Suprapubic skin (tissue), 4 donors: Measurements from ENCODE around the gene ETS2. TPM values are rescaled to one million over a fixed set of nuclear protein-coding genes. Genes with fewer than 3 reads are reported as not detected.

Source experiments
- DNase-seq, 2 donors: peaks; one replicate each; pipeline ENCODE4 v3.0.0-alpha.2; 2019; ENCODE audit warnings: low spot score in 2 of 2
- H3K27ac ChIP-seq: fragments of 200-600 bp; sonication (generic); one replicate; pipeline ENCODE4 v1.5.1; 2019
- H3K27me3 ChIP-seq: fragments of 200-600 bp; sonication (generic); one replicate; pipeline ENCODE4 v1.5.1; 2019
- H3K36me3 ChIP-seq: fragments of 200-600 bp; sonication (generic); one replicate; pipeline ENCODE4 v1.5.1; 2019
- H3K4me1 ChIP-seq: fragments of 200-600 bp; sonication (generic); one replicate; pipeline ENCODE4 v1.5.1; 2019
- H3K4me3 ChIP-seq: fragments of 200-600 bp; sonication (generic); one replicate; pipeline ENCODE4 v1.5.1; 2019; ENCODE audit warnings: mild to moderate bottlenecking
- H3K9me3 ChIP-seq: fragments of 200-600 bp; sonication (generic); one replicate; pipeline ENCODE4 v1.5.1; 2019
- CTCF ChIP-seq, 2 donors: fragments of 200-600 bp in 1 of 2; fragments of 450-650 bp in 1 of 2; sonication (generic) in 1 of 2; IDR thresholded peaks; one replicate each; pipeline ENCODE4 v1.5.1; 2016 to 2019; ENCODE audit warnings: antibody characterized with exemption in 2 of 2, mild to moderate bottlenecking in 1 of 2, moderate library complexity in 1 of 2
- EP300 ChIP-seq: sonication (generic); formaldehyde crosslinking; IDR thresholded peaks from one replicate; pipeline ENCODE4 v1.6.1; 2017; ENCODE audit warnings: antibody characterized with exemption
- POLR2A ChIP-seq, 2 donors: fragments of 450-650 bp; IDR thresholded peaks; one replicate each; pipeline ENCODE4 v1.6.1; 2017; ENCODE audit warnings: antibody characterized with exemption in 2 of 2, mild to moderate bottlenecking in 2 of 2, moderate library complexity in 2 of 2
- POLR2AphosphoS5 ChIP-seq, 3 donors: sonication (generic); formaldehyde crosslinking; IDR thresholded peaks; one replicate each; pipeline ENCODE4 v1.6.1; 2017; ENCODE audit warnings: antibody characterized with exemption in 3 of 3
- WGBS: methylation state at CpG from one replicate; pipeline ENCODE4 v1.1.5; 2018; 5-methylcytosine and 5-hydroxymethylcytosine counted together
- total RNA-seq, 4 donors: library from RNA; depleted of rRNA; stranded (reverse); fragments of >200 nt; gene quantifications; one replicate each; pipeline ENCODE4 v1.1.0, GENCODE V29; 2016

ETS2 gene
- total RNA-seq, 4 donors from 2014 or later, result 198 to 510 (median 416) TPM

GRCh38 chr21:38802050-38803026 lies 3.4 kb upstream of the ETS2 start:
- Histone ChIP-seq H3K4me3 (no peak overlapping the region), H3K9me3 (no peaks in the 10 kb centered on the region), H3K4me1 (peaks cover 15% of the 10 kb centered on the region), H3K27ac (no peak overlapping the region), H3K27me3 (no peaks in the 10 kb centered on the region), H3K36me3 (no peaks in the 10 kb centered on the region)
- no peak for TF ChIP-seq POLR2A (IDR thresholded peaks at IDR 0.05)
- no peak for TF ChIP-seq CTCF (IDR thresholded peaks at IDR 0.05)
- no peak for TF ChIP-seq POLR2AphosphoS5 (IDR thresholded peaks at IDR 0.05)
- TF ChIP-seq EP300, result no peak
- DNase-seq, result no peak
- 80% methylated on average over 16 of the region's 16 CpGs for WGBS

DNA sequence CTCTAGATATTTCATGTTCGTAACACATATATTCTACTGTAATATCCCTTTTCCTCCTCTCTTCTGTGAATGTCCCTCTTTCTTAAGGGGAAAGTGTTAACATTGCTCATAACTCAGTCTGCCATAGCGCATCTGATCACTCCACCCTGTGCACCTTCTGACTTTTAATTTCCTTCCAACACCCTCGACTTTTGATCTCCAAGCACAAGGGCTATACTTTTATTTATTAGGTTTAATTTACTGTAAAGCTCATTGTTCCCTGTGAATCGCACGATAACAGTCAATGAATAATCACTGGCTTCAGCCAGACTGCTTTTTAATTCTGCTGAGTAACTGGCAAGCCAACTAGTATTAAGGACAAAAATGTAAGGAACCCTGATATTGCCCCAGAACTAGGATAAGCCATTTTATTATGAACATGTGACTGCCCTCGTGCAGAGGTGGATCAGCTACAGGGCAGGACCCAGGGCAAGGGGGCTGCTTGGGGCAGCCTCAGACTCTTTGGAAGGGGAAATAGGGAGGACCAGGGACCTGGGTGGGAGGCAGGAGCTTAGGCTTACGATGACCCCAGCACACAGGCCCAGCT lies 2.6 kb upstream of the ETS2 start:
- DNase-seq, result no peak
- no peaks in the 10 kb centered on the region for H3K36me3 ChIP-seq
- H3K4me3 ChIP-seq, result no peak overlapping the region
- H3K27me3 ChIP-seq, result no peaks in the 10 kb centered on the region
- H3K27ac ChIP-seq, result no peak overlapping the region
- TF ChIP-seq POLR2AphosphoS5 (IDR thresholded peaks at IDR 0.05) (no peak), POLR2A (IDR thresholded peaks at IDR 0.05) (no peak), EP300 (no peak)
- H3K4me1 ChIP-seq, result peaks cover 17% of the 10 kb centered on the region
- no peaks in the 10 kb centered on the region for H3K9me3 ChIP-seq
- WGBS, result 78% methylated on average over 7 of the region's 7 CpGs

GRCh38 chr21:38804030-38804788 lies 1.5 kb upstream of the ETS2 start:
- DNase-seq, result no peak
- peaks cover 25% of the 10 kb centered on the region for H3K4me1 ChIP-seq
- peak overlapping the region; percentile 82 for H3K4me3 ChIP-seq
- no peaks in the 10 kb centered on the region for H3K9me3 ChIP-seq
- no peaks in the 10 kb centered on the region for H3K27me3 ChIP-seq
- H3K27ac ChIP-seq, result peak overlapping the region; percentile 93
- no peak for TF ChIP-seq EP300
- no peak for TF ChIP-seq POLR2A (IDR thresholded peaks at IDR 0.05)
- no peak for TF ChIP-seq CTCF (IDR thresholded peaks at IDR 0.05)
- TF ChIP-seq POLR2AphosphoS5 (IDR thresholded peaks at IDR 0.05), result no peak
- WGBS, result 65% methylated on average over 13 of the region's 13 CpGs
- no peaks in the 10 kb centered on the region for H3K36me3 ChIP-seq

- DNase-seq, result peak in 1 of 2 donors; percentile 86
- H3K4me3 ChIP-seq, result peak overlapping the region; percentile 82
- H3K27ac ChIP-seq, result peak overlapping the region; percentile 93
- no peaks in the 10 kb centered on the region for H3K36me3 ChIP-seq
- TF ChIP-seq POLR2AphosphoS5 (IDR thresholded peaks at IDR 0.05), result no peak
- peak in 1 of 2 donors; percentile 50 for TF ChIP-seq CTCF (IDR thresholded peaks at IDR 0.05)
- WGBS, result 11% methylated on average over 24 of the region's 26 CpGs
- H3K9me3 ChIP-seq, result no peaks in the 10 kb centered on the region
- H3K27me3 ChIP-seq, result no peaks in the 10 kb centered on the region
- peaks cover 26% of the 10 kb centered on the region for H3K4me1 ChIP-seq
These were observed 871 bp upstream of the ETS2 start for GRCh38 chr21:38804789-38805327.

DNA sequence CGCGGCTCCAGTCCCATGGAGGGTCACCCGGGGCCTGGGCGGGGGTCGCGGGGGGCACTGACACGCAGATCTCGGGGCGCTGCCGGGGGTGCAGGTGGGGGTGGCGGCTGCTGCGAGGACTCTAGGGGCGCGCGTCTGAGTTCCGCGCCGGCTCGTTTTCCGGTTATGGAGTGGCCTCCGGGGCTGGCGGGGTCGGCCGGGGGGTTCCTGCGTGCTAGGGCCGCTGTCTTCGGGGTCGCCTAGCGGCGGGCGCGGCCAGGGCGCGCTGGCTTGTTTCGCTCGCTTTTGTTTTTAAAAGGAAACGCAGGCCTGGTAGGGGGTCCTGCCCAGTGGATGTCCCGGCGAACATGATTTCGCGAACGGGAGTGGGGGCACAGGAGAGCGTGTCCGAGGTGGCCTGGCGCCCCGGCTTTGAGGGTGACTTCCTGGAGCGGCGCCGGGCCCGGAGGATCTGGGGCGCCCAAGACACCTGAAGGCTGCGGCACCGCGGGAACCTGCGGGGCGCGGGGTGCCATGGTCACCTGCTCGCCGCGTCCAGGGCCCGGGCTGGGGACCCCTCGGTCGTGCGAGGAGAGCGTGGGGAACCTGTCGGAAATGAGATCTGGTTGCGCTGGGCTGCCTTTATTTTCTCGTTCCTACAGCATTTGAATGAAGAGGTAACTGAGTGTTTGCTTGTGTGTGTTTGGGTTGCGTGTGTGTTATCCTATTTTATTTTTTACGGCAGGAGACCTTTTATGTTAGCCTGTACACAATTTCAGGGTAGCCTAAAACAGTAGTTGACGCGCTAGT lies 618 bp downstream of the ETS2 start:
- Histone ChIP-seq H3K27ac (peak overlapping the region; percentile 93), H3K4me1 (peaks cover 41% of the 10 kb centered on the region), H3K27me3 (no peaks in the 10 kb centered on the region), H3K9me3 (no peaks in the 10 kb centered on the region), H3K4me3 (peak overlapping the region; percentile 82), H3K36me3 (peaks cover 4% of the 10 kb centered on the region)
- TF ChIP-seq EP300 (no peak), CTCF (IDR thresholded peaks at IDR 0.05) (peak in 1 of 2 donors; percentile 12), POLR2AphosphoS5 (IDR thresholded peaks at IDR 0.05) (no peak), POLR2A (IDR thresholded peaks at IDR 0.05) (no peak)
- peak in 1 of 2 donors; percentile 85 for DNase-seq
- 4% methylated on average over 23 of the region's 72 CpGs for WGBS
